Measurements from ENCODE around the gene ARRDC5. TPM values are rescaled to one million over a fixed set of nuclear protein-coding genes. Genes with fewer than 3 reads are reported as not detected.

The ARRDC5 gene
- total RNA-seq, result not detected in 2 replicates

DNA sequence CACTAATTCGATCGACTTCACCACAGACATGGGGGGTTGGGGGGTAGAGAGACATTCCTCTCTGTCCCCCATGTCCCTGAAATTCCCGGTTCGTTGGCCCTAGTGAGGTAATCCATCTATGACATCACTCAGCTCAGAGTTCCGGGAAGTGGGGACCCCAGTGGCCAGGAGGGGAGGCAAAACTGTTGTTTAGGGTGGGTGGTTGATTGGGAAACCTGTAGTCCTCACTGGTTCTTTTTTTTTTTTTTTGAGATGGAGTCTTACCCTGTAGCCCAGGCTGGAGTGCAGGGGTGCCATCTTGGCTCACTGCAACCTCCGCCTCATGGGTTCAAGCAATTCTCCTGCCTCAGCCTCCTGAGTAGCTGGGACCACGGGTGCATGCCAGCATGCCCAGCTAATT, at the start of gene ARRDC5:
ARRDC5 (minus strand) TSS at position 101 of the 400 bp plus-strand sequence; CDS start at position 30, 71 bp downstream.

DNA sequence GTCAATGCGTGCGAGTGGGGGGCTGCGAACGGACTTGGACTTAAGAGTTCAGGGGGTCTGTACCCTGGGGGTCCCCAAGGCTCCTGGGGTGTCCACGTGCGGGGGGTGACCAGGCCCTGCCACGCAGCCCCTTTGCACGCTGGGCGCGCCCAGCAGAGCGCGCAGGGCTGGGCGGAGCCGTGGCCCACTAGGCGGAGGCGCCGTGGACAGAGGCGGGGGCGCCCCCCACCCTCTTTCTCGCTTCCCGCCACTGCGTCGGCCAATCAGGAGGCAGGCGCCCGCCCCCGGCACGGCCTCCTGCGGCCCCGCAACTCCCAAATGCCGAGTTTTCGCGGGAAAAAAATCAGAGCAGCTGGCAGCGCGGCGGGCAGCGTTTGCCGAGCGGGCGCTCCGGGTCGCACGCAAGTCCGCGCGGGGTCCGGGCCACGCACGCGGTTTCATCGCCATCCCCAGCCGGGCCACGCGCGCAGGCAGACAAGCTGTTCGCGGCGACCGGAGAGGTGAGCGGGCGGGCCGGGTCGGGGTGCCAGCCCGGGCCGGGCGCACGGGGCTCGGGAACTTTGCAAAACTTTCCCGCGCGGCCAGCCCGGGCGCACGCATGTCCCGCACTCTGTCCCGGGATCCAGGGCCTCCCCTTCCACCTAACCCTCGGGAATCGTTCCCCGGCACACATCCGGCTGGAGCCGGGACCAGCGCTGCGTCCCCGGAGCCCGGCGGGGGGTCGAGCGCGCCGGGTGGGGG, 6.6 kb upstream of the ARRDC5 start, which contains the start of gene UHRF1:
UHRF1 (plus strand) TSS at position 346 of the 741 bp plus-strand sequence. CDS start 1,385 bp downstream, outside the sequence.

DNA sequence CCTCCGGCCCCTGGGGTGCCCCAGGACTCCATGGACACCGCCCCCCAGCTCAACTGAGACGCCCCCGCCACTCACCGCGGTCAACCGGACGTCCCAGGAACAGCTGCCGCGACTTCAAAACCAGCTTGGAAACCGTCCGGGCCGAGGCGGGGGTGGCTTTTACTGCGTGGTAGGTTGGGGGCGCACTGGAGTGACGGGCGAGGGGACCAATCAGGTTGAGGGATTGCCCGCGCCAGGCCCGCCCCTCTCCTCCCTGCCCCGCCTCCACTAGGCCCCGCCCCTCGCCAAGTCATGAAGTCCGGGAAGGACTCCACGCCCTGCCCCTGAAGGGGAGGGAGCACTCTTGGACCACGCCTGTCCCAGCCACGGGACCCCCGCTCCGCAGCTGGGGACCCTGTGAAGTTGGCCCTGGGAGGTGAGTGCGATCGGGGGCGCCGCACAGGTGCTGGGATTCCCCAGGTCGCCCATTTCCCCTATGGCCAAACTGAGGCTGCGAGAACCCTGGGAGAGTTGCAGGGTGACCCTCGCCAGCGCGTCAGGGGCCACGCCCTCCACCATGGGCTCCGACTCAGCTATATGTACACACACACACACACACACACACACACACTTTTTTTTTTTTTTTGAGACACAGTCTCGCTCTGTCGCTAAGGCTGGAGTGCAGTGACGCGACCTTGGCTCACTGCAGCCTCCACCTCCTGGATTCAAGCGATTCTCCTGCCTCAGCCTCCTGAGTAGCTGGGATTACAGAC, 35.0 kb downstream of the ARRDC5 start, which contains the start of gene PLIN3:
PLIN3 (minus strand) TSS at position 134 of the 752 bp plus-strand sequence. CDS start 6,273 bp downstream, outside the sequence.

Other genes with a start within 250 kb of the ARRDC5 start
- 271 and 327 TPM in 2 replicates for gene MYDGF, start 232.6 kb downstream of the ARRDC5 start, total RNA-seq
- gene DPP9, start 179.1 kb downstream of the ARRDC5 start, total RNA-seq, result 28.5 and 51.1 TPM in 2 replicates
- 10.4 and 12.4 TPM in 2 replicates for gene FEM1A, start 111.2 kb downstream of the ARRDC5 start, total RNA-seq
- gene TICAM1, start 71.2 kb downstream of the ARRDC5 start, total RNA-seq, result 5.5 and 8.6 TPM in 2 replicates
- 166 and 313 TPM in 2 replicates for gene PLIN3, start 35.2 kb downstream of the ARRDC5 start, total RNA-seq
- gene UHRF1, start 6.6 kb upstream of the ARRDC5 start, total RNA-seq, result 13.4 and 23.0 TPM in 2 replicates
- 30.0 and 36.9 TPM in 2 replicates for gene KDM4B, start 66.2 kb upstream of the ARRDC5 start, total RNA-seq

Measured in smooth muscle cell of the pulmonary artery (primary cell).